ENCODE data around the gene SFT2D1. TPM values are rescaled to one million over a fixed set of nuclear protein-coding genes. Genes with fewer than 3 reads are reported as not detected.

SFT2D1 gene
- total RNA-seq, 4 donors from 2014 or later, result 26.4 to 31.9 (median 28.2) TPM

DNA sequence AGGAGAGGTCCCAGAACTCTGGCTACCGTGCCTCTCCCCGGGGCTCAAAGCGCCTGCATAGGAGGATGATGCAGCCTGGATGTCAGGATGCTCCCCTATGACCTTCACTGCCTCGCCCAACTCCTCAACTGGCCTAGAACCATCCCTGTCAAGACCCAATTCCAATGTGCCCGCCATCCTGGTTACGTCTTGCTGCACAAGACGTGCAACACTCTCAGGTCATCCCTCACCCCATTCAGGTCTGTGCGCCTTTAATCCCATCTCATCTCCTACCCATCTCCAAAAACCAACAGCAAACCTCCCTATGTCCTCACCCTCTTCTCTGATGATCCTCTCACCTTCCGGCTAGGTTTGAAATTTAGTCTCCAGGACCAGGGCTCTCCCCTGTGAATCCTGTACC lies 3.5 kb downstream of the SFT2D1 start:
- H3K27me3 ChIP-seq, result no peaks in the 10 kb centered on the region

DNA sequence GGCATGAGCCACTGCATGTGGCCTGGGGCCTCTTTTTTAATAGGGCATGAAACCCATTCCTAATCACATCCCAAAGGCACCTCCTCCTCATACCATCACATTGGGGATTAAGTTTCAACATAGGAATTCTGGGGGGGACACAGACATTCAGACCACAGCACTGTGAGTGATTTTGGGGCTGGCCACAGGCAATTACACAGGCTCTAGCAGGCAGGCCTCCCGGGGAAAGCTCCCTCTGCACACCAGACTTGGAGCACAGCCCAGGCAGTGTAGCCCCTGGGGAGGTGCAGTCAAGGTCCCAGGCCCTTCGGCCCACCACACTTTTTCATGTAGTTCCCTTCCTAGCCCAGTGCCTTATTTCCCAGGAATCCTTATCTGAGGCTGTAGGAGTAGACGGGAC lies 5.5 kb downstream of the SFT2D1 start:
- DNase-seq, result no peak
- no peak overlapping the region for H3K4me3 ChIP-seq
- no peak overlapping the region for H3K27ac ChIP-seq
- TF ChIP-seq, protein P1, sequence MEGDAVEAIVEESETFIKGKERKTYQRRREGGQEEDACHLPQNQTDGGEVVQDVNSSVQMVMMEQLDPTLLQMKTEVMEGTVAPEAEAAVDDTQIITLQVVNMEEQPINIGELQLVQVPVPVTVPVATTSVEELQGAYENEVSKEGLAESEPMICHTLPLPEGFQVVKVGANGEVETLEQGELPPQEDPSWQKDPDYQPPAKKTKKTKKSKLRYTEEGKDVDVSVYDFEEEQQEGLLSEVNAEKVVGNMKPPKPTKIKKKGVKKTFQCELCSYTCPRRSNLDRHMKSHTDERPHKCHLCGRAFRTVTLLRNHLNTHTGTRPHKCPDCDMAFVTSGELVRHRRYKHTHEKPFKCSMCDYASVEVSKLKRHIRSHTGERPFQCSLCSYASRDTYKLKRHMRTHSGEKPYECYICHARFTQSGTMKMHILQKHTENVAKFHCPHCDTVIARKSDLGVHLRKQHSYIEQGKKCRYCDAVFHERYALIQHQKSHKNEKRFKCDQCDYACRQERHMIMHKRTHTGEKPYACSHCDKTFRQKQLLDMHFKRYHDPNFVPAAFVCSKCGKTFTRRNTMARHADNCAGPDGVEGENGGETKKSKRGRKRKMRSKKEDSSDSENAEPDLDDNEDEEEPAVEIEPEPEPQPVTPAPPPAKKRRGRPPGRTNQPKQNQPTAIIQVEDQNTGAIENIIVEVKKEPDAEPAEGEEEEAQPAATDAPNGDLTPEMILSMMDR (IDR thresholded peaks at IDR 0.05), result no peak
- no peak for TF ChIP-seq POLR2A (IDR thresholded peaks at IDR 0.05)
- no peaks in the 10 kb centered on the region for H3K9me3 ChIP-seq
- H3K4me1 ChIP-seq, result peaks cover 0 to 34% (median 13%) of the 10 kb centered on the region in 4 donors
- H3K36me3 ChIP-seq, result peaks cover 0 to 15% (median 0%) of the 10 kb centered on the region in 3 donors
- no peaks in the 10 kb centered on the region for H3K27me3 ChIP-seq

More for the DNA sequence above, 3.5 kb downstream of the SFT2D1 start:
- H3K27ac ChIP-seq, result no peak overlapping the region
- no peak for DNase-seq
- H3K9me3 ChIP-seq, result no peaks in the 10 kb centered on the region
- H3K36me3 ChIP-seq, result peaks cover 0 to 15% (median 0%) of the 10 kb centered on the region in 3 donors
- TF ChIP-seq POLR2A (IDR thresholded peaks at IDR 0.05), result no peak
- TF ChIP-seq, protein P1 (IDR thresholded peaks at IDR 0.05), result no peak
- H3K4me1 ChIP-seq, result peaks cover 0 to 30% (median 13%) of the 10 kb centered on the region in 4 donors
- no peak overlapping the region for H3K4me3 ChIP-seq

DNA sequence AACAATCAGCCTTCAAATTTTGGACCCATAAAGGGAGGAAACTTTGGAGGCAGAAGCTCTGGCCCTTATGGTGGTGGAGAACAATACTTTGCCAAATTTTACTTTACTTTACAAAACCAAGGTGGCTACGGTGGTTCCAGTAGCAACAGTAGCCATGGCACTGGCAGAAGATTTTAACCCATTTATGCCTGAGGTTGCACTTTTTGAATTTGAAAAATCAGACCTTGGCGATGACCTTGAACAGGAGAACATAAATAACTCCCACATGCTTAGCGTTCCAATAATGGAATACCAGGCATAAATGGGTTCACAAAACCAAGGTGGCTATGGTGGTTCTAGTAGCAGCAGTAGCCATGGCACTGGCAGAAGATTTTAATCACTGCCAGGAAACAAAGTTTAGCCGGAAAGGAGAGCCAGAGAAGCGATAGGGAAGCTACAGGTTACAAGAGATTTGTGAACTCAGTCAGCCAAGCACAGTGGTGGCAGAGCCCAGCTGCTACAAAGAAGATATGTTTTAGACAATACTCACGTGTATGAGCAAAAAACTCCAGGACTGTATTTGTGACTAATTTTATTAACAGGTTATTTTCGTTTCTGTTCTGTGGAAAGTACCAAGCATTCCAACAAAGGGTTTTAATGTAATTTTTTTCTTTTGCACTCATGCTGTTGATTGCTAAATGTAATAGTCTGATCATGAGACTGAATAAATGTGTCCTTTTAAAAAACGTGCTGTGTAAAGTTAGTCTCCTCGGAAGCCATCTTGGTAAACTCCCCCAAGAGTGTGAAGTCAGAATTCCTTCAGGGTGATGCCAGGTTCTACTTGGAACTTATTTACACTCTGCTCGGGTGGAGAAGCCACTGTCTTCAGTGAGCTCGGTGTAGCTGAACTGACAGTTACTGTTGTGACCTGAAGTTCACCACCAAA lies 6.7 kb downstream of the SFT2D1 start:
- Histone ChIP-seq H3K27ac (no peak overlapping the region), H3K4me1 (peaks cover 0 to 26% (median 10%) of the 10 kb centered on the region in 4 donors), H3K9me3 (no peaks in the 10 kb centered on the region), H3K4me3 (no peak overlapping the region), H3K27me3 (no peaks in the 10 kb centered on the region), H3K36me3 (peaks cover 0 to 15% (median 0%) of the 10 kb centered on the region in 3 donors)
- TF ChIP-seq, protein P1 (IDR thresholded peaks at IDR 0.05), result no peak
- no peak for TF ChIP-seq POLR2A (IDR thresholded peaks at IDR 0.05)
- DNase-seq, result no peak

DNA sequence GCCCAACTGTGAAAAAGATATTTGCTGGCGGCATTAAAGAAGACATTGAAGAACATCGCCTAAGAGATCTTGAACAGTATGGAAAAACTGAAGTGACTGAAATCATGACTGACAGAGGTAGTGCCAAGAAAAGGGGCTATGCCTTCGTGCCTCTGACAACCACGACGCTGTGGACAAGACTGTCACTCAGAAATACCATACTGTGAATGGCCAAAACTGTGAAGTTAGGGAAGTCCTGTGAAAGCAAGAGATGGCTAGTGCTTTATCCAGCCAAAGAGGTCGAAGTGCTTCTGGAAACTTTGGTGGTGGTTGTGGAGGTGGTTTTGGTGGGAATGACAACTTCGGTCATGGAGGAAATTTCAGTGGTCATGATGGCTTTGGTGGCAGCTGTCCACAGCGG lies 7.5 kb downstream of the SFT2D1 start:
- Histone ChIP-seq H3K36me3 (peaks cover 0 to 15% (median 0%) of the 10 kb centered on the region in 3 donors), H3K4me1 (peaks cover 0 to 21% (median 7%) of the 10 kb centered on the region in 4 donors), H3K4me3 (no peak overlapping the region), H3K9me3 (no peaks in the 10 kb centered on the region), H3K27ac (no peak overlapping the region), H3K27me3 (no peaks in the 10 kb centered on the region)
- DNase-seq, result no peak
- no peak for TF ChIP-seq POLR2A (IDR thresholded peaks at IDR 0.05)
- TF ChIP-seq, protein P1 (IDR thresholded peaks at IDR 0.05), result no peak

DNA sequence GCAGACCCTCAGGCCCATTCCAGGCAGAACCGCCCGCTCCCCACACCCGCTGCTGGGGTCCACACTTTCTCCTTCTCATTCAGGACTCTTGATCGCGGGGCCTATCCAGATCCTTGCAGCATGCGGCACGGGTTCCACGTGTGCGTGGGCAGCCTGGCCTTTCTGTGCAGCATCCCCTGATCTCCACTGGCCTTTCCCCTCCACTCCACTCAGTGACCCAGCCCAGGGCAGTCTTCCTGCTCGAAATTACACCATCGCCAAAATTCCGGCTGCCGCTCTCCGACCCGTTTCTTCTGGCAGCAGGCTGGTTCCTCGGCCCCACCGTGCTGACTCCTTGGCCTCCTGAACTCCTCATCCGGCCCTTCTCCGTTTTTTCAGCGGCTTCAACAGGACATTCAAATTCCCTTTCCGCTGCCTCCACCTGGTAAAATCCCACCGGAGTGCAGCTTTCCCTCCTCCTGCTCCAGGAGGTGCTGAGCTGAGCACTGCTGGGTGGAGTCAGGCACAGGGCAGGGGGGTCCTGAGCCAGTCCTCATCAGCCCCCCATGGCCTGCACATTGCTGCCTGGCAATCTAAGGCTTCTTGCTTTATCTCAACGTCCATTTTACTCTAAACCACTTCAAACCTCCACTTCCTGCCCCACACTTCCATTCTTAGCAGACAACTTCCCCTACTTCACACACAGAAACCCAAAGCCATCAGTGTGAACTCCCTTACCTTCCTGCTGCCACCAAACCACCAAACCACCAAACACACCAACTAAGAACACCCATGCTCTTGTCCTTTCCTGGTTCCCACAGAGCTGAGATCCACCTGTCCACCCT lies 9.0 kb downstream of the SFT2D1 start:
- H3K9me3 ChIP-seq, result no peaks in the 10 kb centered on the region
- H3K36me3 ChIP-seq, result peaks cover 0 to 15% (median 0%) of the 10 kb centered on the region in 3 donors
- H3K4me1 ChIP-seq, result peaks cover 0 to 18% (median 4%) of the 10 kb centered on the region in 4 donors
- H3K27ac ChIP-seq, result peak overlapping the region in 1 of 4 donors; percentile 31
- DNase-seq, result no peak
- peak overlapping the region in 1 of 4 donors; percentile 3 for H3K4me3 ChIP-seq
- TF ChIP-seq, protein P1 (IDR thresholded peaks at IDR 0.05), result no peak
- TF ChIP-seq POLR2A (IDR thresholded peaks at IDR 0.05), result no peak
- no peaks in the 10 kb centered on the region for H3K27me3 ChIP-seq

Data from Peyer's patch (tissue), 4 donors.